ENCODE data around the gene HSBP1L1. TPM values are rescaled to one million over a fixed set of nuclear protein-coding genes. Genes with fewer than 3 reads are reported as not detected.

The HSBP1L1 gene
- total and polyA plus RNA-seq, 2 of the 13 experiments (the other 11 are each of a cell fraction or from before 2014, with no cell fraction given) = 22.6 to 45.1 TPM

DNA sequence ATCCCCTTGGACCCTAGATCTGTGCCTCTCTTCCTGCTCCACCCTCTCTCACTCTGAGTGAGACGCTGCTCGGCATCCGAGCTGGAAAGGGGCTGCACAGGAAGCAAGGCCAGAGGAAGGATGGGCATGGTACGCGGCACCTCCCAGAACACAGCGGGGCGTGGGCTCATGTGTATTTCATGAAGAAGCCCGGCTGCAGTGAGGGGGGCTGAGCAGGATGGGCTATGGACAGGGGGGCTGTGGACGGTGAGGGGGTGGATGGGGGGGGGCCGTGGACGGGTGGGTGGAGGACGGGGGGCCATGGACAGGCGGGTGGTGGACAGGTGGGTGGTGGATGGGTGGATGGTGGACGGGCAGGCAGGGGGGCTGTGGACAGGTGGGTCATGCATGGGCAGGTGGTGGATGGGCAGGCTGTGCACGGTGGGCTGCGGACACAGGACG lies 41.5 kb upstream of the HSBP1L1 start:
- Histone ChIP-seq H4K20me1 (ENCODE audit: insufficient read depth, low read length) (peaks cover 63% of the 10 kb centered on the region), H3K79me2 (ENCODE audit: insufficient read depth, low read length) (peaks cover 36% of the 10 kb centered on the region), H3K27me3 (ENCODE audit: control insufficient read depth in 1 of 2, insufficient read depth in 2 of 2, low read length in 2 of 2) (no peaks in the 10 kb centered on the region), H3K4me3 (replicated peaks in 1 of 3; ENCODE audit: insufficient read depth in 1 of 3, low read depth in 2 of 3, low read length in 3 of 3) (no peak overlapping the region), H2AFZ (ENCODE audit: low read length) (no peak overlapping the region), H3K9me3 (ENCODE audit: low read length) (no peaks in the 10 kb centered on the region), H3K36me3 (replicated peaks in 1 of 2; ENCODE audit: control insufficient read depth in 1 of 2, insufficient read depth in 2 of 2, low read length in 2 of 2) (peaks cover 6 to 52% of the 10 kb centered on the region in 2 experiments), H3K27ac (ENCODE audit: extremely low read length, insufficient read depth, low read length) (no peak overlapping the region), H3K9ac (ENCODE audit: insufficient read depth, low read depth, low read length) (no peak overlapping the region), H3K4me1 (ENCODE audit: insufficient read depth, low read length) (no peaks in the 10 kb centered on the region), H3K4me2 (ENCODE audit: low read depth, low read length) (no peak overlapping the region)
- FAIRE-seq = no peak
- in situ Hi-C loops (cut with HindIII; ENCODE audit: extremely low pct_ligation_motif_present, low pct_unique_long_range_greater_than_20kb) = no loop called here
- POLR2A ChIA-PET = no interaction called here
- no TSS peak for BruUV-seq (replicated peaks)
- DNase-seq (ENCODE audit: low spot score) = no peak
- 93% methylated on average over 17 of the region's 17 CpGs for WGBS (ENCODE audit: low lambda C conversion rate)
- ATAC-seq = no peak
- intact Hi-C loops (cut with micrococcal nuclease; ENCODE audit: unreplicated experiment) = no loop called here
- CTCF ChIA-PET (ENCODE audit: low intra/inter-chr PET ratio, low total read pairs) = no interaction called here
- TF ChIP-seq ZNF761 (CRISPR knock-in tag; conservative IDR thresholded peaks at IDR 0.05) (no peak), NR2C2 (CRISPR knock-in tag; IDR thresholded peaks at IDR 0.05; ENCODE audit: borderline replicate concordance) (no peak), EEA1 (CRISPR knock-in tag; IDR thresholded peaks at IDR 0.05; ENCODE audit: borderline replicate concordance) (no peak), DNMT3B (CRISPR knock-in tag; conservative IDR thresholded peaks at IDR 0.05) (no peak), ZBTB21 (CRISPR knock-in tag; IDR thresholded peaks at IDR 0.05) (no peak), BHLHE40 (IDR thresholded peaks at IDR 0.05; ENCODE audit: low read length) (no peak)
- TF ChIP-seq, protein P1, sequence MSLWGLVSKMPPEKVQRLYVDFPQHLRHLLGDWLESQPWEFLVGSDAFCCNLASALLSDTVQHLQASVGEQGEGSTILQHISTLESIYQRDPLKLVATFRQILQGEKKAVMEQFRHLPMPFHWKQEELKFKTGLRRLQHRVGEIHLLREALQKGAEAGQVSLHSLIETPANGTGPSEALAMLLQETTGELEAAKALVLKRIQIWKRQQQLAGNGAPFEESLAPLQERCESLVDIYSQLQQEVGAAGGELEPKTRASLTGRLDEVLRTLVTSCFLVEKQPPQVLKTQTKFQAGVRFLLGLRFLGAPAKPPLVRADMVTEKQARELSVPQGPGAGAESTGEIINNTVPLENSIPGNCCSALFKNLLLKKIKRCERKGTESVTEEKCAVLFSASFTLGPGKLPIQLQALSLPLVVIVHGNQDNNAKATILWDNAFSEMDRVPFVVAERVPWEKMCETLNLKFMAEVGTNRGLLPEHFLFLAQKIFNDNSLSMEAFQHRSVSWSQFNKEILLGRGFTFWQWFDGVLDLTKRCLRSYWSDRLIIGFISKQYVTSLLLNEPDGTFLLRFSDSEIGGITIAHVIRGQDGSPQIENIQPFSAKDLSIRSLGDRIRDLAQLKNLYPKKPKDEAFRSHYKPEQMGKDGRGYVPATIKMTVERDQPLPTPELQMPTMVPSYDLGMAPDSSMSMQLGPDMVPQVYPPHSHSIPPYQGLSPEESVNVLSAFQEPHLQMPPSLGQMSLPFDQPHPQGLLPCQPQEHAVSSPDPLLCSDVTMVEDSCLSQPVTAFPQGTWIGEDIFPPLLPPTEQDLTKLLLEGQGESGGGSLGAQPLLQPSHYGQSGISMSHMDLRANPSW (CRISPR knock-in tag; IDR thresholded peaks at IDR 0.05; ENCODE audit: borderline replicate concordance) = no peak
- TF ChIP-seq, protein P2, sequence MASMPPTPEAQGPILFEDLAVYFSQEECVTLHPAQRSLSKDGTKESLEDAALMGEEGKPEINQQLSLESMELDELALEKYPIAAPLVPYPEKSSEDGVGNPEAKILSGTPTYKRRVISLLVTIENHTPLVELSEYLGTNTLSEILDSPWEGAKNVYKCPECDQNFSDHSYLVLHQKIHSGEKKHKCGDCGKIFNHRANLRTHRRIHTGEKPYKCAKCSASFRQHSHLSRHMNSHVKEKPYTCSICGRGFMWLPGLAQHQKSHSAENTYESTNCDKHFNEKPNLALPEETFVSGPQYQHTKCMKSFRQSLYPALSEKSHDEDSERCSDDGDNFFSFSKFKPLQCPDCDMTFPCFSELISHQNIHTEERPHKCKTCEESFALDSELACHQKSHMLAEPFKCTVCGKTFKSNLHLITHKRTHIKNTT (CRISPR knock-in tag; IDR thresholded peaks at IDR 0.05) = no peak
- TF ChIP-seq, protein P3, sequence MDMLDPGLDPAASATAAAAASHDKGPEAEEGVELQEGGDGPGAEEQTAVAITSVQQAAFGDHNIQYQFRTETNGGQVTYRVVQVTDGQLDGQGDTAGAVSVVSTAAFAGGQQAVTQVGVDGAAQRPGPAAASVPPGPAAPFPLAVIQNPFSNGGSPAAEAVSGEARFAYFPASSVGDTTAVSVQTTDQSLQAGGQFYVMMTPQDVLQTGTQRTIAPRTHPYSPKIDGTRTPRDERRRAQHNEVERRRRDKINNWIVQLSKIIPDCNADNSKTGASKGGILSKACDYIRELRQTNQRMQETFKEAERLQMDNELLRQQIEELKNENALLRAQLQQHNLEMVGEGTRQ (IDR thresholded peaks at IDR 0.05; ENCODE audit: low read depth, low read length) = no peak
- TF ChIP-seq, protein P3 (CRISPR knock-in tag; IDR thresholded peaks at IDR 0.05; ENCODE audit: borderline replicate concordance) = no peak
- TF ChIP-seq, protein P4, sequence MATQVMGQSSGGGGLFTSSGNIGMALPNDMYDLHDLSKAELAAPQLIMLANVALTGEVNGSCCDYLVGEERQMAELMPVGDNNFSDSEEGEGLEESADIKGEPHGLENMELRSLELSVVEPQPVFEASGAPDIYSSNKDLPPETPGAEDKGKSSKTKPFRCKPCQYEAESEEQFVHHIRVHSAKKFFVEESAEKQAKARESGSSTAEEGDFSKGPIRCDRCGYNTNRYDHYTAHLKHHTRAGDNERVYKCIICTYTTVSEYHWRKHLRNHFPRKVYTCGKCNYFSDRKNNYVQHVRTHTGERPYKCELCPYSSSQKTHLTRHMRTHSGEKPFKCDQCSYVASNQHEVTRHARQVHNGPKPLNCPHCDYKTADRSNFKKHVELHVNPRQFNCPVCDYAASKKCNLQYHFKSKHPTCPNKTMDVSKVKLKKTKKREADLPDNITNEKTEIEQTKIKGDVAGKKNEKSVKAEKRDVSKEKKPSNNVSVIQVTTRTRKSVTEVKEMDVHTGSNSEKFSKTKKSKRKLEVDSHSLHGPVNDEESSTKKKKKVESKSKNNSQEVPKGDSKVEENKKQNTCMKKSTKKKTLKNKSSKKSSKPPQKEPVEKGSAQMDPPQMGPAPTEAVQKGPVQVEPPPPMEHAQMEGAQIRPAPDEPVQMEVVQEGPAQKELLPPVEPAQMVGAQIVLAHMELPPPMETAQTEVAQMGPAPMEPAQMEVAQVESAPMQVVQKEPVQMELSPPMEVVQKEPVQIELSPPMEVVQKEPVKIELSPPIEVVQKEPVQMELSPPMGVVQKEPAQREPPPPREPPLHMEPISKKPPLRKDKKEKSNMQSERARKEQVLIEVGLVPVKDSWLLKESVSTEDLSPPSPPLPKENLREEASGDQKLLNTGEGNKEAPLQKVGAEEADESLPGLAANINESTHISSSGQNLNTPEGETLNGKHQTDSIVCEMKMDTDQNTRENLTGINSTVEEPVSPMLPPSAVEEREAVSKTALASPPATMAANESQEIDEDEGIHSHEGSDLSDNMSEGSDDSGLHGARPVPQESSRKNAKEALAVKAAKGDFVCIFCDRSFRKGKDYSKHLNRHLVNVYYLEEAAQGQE (IDR thresholded peaks at IDR 0.05; ENCODE audit: borderline replicate concordance in 1 of 2, low read depth in 1 of 2, low read length in 2 of 2) = no peak
- TF ChIP-seq, protein P5, sequence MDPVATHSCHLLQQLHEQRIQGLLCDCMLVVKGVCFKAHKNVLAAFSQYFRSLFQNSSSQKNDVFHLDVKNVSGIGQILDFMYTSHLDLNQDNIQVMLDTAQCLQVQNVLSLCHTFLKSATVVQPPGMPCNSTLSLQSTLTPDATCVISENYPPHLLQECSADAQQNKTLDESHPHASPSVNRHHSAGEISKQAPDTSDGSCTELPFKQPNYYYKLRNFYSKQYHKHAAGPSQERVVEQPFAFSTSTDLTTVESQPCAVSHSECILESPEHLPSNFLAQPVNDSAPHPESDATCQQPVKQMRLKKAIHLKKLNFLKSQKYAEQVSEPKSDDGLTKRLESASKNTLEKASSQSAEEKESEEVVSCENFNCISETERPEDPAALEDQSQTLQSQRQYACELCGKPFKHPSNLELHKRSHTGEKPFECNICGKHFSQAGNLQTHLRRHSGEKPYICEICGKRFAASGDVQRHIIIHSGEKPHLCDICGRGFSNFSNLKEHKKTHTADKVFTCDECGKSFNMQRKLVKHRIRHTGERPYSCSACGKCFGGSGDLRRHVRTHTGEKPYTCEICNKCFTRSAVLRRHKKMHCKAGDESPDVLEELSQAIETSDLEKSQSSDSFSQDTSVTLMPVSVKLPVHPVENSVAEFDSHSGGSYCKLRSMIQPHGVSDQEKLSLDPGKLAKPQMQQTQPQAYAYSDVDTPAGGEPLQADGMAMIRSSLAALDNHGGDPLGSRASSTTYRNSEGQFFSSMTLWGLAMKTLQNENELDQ (CRISPR knock-in tag; IDR thresholded peaks at IDR 0.05; ENCODE audit: borderline replicate concordance) = no peak

Measured in HepG2 (cell line).